HK-2 (cell line): ENCODE data around the gene ASXL2.
"Not testable (repeated sequence)": the region's sequence is repeated elsewhere in the genome, so short reads cannot be mapped to it uniquely, and the experiment has no call there.

ENCODE experiments used
- DNase-seq: peaks from one replicate; pipeline ENCODE4 v3.0.0-alpha.2; 2018; ENCODE audit not compliant: unreplicated experiment

The ASXL2 gene

DNA sequence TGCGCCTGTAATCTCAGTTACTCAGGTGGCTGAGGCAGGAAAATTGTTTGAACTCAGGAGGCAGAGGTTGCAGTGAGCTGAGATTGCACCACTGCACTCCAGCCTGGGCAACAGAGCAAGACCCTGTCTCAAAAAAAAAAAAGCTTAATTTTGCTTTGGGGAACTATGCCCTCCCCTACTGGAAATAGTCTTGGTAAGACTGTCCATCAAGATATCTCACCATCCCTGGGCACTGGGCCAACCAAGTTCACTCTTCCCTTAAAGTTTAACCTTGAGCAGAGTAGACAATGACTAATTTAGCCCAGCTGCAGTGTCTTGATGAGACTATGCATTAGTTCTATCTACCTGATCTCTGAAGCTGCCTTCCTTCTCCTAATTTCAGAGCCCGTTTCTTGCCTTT lies 44.7 kb downstream of the ASXL2 start:
- peak; percentile 75 for DNase-seq

DNA sequence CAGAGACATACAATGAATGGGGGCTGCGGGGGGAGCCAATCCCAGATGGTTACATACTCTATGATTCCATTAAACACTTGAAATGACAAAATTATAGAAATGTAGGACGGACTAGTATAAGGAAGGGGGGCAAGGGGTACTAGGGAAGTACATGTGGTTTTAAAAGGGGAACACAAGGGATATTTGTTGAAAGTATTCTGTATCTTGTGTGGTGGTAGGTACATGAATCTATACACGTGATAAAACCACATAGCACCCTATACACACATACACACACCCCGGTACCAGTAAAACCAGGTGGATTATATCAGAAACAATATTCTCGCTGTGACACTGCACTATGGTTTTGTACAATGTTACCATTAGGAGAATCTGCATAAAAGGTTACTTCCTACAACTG lies 45.4 kb downstream of the ASXL2 start:
- no peak for DNase-seq

DNA sequence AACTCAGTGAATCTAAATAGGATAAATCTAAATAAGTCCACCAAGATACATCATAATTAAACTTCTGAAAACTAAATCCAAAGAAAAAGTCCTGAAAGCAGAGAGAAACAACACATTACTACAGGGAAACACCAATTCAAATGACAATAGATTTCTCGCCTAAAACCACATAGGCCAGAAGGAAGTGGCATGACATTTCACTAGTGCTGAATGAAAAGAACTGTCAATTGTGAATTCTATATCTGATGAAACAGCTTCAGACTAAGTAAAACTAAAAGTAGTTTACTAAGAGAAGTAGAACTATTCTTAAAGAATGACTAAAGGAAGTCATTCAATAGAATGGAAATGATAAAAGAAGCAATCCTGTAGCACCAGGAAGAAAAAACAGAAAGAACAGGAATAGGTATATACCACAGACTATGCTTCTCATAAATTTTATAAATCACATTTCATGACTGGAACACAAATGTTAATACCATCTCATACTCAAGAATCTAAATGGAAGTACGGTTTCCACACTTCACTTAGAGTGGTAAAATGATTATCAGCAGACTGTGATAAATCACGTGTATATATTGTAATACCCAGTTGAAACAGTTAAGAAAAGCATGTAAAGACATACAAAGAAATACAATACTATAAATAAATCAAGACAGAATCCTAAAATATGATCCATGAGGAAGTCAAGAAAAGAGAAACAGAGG lies 46.4 kb downstream of the ASXL2 start:
- DNase-seq, result no peak

DNA sequence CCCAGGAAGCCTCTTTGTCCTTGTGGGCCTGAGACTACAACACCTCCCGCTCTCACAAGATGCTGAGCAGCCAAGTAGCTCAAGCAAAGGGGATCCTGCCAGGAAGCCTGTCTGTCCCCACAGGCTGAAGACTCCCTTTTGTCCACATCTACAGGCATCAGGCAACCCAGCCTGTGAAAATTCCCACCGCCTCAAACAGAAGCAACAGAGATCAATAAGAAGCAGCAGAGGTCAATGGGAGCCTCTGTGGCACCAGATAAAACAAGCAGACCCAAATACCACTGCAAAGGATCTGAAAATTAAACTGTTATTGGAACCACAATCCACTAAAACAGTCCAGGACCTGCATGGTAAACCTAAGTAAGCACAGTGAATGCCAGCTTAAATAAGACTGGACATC lies 48.5 kb downstream of the ASXL2 start:
- no peak for DNase-seq

DNA sequence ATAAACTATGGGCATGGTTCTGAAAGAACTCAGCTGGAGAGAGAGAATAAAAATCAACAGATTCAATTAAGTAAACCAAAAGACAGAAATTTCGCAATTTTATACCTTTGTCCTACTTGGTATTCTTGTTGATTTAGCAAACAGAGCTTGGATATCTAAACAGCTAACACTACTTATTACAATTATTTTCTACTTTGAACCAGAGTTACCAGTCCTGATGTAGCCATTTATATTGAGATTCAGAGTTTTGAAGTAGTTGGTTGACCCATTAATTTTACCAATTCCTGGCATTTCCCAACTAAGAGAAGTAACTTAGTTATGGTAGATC lies 48.9 kb downstream of the ASXL2 start:
- DNase-seq, result no peak

DNA sequence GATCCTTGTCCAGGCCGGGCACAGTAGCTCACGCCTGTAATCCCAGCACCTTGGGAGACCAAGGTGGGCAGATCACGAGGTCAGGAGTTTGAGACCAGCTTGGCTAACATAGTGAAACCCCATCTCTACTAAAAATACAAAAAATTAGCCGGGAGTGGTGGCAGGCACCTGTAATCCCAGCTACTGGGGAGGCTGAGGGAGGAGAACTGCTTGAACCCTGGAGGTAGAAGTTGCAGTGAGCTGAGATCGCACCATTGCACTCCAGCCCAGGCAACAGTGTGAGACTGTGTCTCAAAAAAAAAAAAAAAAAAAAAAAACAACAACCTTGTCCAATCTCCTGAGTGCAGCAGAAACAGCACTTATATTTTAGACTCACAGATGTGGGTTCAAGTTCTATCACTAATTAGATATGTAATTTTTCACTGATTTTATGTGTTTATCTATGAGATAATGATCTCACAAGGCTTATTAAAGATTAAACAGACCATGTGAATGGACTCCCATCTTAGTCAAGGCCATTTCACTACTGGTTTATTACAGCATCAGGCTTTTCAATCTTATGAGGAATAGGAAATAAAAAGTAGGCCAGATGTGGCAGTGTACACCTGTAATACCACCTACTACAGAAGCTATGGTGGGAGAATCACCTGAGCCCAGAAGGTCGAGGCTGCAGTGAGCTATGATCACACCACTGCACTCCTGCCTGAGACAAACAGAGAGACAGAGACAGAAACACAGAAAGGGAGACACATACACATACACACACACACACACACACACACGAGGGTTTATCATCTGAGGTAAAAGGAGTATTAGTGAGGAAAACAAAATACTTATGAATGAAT lies 49.5 kb downstream of the ASXL2 start:
- not testable (repeated sequence) for DNase-seq

DNA sequence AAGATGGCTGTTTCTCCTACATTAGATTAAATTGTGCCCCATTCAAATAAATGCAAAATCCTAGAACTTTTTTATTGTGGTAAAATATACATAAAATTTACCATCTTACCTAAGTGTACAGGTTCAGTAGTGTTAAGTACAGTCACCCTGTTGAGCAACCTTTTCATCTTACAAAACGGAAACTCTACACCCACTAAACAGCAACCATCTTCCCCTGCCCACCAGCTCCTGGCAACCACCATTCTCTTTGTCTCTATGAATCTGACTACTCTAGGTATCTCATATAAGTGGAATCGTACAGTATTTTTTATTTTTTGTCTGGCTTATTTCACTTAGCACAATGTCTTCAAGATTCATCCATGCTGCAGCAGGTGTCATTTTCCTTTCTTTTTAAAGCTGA lies 53.0 kb downstream of the ASXL2 start:
- no peak for DNase-seq

DNA sequence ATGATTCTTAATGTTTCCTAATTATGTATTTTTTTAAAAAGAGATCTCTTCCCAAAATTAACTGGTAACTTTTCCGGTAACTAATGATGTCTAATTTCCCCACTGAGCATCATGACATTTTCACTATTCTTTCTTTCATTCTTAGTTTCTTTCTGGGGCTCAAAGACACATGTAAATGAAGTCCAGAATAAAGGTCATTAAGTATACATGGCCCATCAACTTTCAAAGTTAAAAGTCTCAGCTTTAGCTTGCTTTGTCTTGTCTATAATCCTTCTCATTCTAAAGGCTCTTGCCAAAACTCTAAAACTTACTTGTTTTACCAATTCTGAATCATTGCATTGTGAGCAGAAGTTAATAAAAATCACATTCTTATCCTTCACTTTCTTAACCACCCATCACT lies 53.6 kb downstream of the ASXL2 start:
- DNase-seq, result no peak

DNA sequence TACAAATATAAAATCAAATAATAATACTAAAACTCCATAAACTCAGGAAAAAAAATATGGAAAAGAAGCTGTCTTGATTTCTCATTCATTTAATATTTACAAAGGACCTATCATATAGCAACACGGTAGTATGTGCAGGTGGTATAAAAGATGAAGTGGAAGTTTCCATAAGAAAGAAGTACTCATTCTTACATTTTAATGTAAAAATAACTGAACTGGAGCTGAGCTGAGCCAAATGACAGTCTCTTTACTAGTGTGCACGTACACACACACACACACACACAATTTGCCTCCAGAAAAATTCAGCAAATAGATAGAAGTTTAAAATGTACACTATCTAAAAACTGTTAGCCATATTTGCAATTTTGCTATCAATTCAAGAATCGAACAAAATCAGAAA lies 54.1 kb downstream of the ASXL2 start:
- DNase-seq, result no peak

DNA sequence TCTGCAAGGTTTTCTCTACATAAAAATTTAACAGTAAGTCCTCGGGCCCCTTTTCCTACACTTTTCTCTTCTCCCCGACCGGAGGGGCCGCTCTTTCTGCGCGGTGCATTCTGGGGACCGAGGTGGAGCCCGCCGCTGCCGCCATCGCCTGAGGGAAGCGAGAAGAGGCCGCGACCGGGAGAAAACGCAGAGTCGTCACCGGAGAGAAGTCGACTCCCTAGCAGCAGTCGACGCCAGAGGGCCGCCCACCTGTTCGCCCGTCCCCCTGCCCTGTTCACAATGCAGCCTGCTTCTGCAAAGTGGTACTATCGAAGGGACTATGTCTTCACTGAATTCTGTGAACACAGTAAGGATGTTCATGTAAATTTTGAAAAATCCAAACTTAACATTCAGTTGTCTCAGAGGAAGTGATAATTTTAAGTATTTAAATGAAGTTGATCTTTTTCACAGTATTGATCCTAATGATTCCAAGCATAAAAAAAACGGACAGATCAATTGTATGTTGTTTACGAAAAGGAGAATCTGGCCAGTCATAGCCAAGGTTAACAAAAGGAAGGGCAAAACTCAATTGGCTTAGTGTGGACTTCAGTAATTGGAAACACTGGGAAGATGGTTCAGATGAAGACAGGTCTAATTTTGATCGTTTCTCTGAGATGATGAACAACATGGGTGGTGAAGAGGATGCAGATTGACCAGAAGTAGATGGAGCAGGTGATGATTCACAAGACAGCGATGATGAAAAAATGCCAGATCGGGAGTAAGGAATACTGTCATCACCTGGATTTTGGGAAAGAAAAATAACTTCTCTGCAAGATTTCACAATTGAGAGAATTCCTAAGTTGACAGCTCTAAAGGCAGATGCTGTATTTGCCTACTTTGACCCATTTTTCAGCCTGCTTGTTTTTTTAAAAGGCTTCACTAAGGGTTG lies 55.8 kb downstream of the ASXL2 start:
- no peak for DNase-seq

DNA sequence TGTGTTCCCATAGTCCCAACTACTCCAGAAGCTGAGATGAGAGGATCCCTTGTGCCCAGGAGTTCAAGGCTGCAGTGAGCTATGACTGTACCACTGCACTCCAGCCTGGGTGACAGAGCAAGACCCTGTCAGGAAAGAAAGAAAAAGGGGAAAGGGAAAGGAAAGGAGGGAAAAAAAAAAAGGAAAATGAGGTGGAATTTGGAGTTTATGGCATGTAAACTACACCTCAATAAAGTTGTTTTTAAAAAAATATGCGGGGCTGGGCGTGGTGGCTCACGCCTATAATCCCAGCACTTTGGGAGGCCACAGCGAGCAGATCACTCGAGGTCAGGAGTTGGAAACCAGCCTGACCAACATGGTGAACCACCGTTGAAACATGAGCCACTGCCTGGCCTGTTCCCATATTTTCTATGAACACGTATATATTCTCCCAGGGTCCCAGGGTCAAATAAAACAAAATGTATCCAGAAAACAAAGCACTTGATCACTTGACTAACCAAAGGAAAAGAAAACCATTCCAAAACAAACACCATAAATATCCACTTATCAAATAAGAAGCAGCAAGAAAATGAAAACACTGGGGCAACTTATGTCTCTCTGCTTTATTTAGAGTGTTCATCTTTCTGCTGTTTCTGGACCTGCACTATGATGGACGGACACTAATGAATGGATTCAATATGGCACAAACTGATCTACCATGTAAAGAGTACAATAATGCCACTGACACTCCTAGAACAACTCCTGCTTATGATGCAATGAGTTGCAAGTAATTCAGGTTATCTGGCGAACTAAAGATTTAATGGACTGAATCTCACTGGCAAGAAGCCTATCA lies 56.8 kb downstream of the ASXL2 start:
- DNase-seq, result no peak

DNA sequence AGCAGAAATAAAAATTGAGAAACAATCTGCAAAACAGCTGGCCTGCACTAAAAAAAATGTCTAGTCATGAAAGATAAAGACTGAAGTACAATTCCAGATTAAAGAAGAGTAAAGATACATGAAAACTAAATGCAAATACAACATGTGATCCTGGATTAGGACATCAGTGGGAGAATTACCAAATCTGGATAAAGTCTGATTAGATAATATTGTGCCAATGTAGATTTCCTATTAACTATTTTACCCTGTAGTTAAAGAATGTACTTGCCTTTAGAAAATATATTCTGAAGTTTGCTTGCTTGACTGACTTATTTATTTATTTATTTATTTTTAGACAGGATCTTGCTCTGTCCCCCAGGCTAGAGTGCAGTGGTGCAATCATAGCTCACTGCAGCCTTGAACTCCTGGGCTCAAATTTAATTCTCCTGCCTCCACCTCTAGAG lies 58.7 kb downstream of the ASXL2 start:
- DNase-seq, result no peak

DNA sequence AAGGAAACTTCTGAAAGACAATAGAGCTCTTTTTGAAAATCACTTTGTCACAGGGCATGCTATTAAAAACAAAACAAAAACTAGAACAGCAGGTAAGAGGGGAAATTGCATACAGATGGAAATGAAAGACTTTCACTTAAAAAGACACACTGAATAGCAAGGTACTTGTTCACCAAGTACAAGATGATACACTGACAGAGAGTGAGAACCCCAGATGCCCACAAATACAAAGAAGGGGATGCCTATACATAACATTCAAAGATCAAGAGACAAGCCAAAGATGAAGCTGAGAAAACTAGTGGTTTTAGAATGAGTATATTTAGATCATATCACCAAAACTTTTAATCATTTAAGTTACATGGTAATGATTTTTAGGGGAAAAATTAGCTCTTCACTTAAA lies 60.7 kb downstream of the ASXL2 start:
- DNase-seq, result no peak

DNA sequence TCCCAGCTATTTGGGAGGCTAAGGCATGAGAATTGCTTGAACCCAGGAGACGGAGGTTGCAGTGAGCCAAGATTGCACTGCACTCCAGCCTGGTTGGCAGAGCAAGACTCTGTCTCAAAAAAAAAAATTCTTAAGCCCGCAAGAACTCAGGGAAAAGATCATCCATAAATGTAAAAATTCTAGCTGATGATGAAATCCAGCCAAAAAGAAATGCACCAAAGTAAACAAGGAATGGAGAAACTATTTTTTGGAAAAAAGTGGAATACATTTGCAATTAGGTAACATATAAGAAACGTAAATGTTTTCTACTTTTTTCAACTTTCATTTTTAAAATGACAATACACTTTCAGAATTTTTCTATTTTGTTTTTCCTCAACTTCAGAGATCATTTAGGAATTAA lies 61.3 kb downstream of the ASXL2 start:
- no peak for DNase-seq

DNA sequence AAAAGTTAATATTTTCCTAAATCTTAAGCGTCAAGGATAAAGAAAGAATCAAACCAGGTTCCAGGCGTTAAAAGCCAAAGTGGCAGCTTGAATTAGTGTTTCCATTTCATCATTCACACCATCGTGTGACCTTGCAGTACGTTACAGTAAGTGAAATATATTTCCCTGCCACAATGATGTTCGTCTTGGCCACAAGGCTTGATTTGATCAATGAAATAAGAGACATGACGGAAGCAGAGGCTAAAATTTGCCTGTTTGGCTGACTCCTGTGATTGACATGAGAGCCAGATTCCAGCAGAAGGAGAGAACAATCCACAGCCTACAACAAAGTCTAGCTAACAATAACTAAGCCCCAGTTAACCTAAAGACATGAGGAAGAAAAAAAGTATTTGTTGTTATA lies 62.0 kb downstream of the ASXL2 start:
- DNase-seq, result no peak

DNA sequence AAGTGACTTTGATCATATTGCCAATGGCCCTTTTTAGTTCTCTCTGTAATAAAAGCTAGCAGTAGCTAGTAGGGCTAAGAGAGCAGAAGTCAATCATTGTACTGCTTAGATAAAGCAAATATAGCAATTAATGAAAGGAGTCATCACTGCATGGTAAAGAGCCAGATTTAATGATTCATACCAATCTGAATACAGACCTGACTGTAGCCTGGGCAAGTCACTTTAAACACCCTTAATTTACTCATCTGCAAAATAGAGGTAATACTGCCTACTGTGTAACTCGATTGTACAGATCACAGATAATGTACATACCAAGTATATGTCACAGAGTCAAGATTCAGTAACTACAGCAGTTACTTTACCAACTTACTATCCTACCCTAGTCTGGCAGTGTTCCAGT lies 63.6 kb downstream of the ASXL2 start:
- no peak for DNase-seq

DNA sequence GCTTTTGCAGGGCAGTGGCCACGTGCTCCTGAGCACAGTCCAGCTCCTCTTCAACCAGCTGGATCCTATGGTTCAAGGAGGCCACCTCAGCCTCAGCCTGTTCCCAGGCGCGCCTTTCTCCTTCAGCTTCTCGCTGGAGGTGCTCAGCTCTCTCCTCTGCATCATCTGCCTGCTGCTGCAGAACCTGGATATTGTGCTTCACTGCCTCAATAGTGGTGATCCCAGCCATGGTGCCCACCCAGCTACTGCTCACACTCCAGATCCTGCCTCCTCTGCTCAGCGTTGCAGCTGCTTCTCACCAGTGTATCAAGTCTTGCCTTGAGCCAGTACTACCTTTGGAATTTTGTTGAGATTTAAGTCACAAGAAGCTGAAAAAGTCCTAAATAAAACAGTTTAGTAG lies 67.9 kb downstream of the ASXL2 start:
- DNase-seq, result no peak

DNA sequence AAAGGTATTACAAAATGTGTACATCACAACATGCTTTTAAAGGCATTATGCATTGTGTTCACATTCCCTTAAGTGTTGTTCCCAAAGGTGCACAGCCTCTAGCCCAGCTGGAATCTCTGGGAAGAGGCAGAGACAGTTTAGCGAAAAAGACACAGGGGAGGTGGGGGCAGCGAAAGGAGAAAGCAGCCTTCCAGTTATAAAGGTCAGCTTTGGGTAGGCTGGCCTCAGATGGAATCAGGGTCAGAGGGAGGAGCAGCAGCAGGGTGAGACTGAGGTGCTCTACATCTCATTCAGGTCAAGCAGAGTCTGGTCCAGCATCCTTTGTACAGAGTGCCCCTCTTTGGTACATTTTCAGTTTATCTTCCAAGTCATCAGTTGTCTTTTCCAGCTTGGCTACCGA lies 68.6 kb downstream of the ASXL2 start:
- no peak for DNase-seq

DNA sequence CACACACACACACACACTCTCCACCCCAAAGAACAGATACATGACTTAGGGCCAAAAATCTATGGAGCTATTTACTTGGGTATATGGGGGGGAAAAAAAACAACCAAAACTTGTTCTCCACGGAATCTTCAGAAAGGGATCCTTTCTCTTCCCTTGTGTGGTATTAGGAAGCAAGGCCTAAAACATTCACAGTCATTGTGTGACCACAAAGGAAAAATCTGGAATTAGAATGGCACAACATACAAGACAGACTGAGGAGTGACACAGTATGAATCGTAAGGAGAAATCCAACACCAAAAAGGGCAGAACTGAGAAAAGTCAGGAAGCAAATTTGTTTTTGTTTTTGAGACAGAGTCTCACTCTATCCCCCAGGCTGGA lies 70.3 kb downstream of the ASXL2 start:
- no peak for DNase-seq

DNA sequence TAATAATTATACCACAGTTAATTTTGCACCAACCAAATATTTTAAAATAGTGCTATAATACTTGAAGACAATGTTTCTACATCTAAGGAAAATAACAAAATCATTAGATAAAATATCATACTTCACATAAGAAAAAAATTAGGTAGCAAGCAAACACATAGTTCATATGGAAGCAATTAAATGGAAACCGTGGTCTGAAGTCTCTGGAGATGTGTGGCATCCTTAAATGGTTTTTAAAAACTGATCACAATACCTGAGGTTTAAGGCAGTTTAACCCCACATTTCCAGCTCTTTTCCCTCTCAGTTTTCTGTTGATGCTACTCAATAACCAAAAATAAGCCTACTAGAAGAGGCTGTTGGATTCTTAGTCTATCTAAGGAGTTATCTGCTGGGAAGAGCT lies 71.3 kb downstream of the ASXL2 start:
- no peak for DNase-seq

DNA sequence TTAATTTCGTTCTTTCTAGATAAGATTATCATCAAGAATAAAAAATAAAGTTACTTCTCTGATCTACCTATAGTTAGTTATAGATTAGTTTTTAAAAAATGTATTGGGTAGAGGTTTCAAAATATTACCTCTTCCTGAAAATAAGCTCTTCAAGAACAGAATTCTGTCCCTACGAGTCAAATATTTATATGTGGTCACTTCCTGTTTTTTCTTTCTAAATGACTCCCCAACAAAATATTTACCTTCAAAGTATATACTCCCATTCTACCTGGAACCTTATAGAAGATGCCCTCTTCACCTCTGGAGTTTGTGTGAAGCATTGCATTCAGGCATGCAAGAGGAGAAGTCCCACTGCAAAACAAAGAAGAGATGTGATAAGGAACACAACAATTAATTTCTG lies 72.3 kb downstream of the ASXL2 start:
- no peak for DNase-seq

DNA sequence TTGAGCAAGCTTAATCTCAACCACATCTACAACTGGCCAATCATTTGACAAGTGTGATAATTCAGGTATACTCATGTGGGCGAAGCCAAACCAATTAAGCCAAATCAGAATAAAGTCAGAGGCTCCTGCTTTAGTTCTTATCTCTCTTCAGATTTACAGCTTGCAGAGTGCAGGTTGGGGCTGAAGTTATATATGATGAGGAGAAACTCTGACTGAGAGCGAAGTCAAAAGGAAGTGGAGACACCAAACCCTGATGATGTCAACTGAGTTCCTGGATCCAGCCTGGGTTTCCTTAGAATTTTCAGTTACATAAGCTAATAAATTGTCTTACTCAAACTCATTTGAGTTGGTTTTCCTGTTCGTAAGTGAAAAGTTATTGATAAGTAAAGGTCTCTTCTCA lies 73.9 kb downstream of the ASXL2 start:
- no peak for DNase-seq
